DMS114 treated with DMSO at 0.1 percent for 48 hours (cell line): ENCODE results near the gene NT5DC3.
"Not testable (repeated sequence)": the region's sequence is repeated elsewhere in the genome, so short reads cannot be mapped to it uniquely, and the experiment has no call there.

ENCODE experiments used
- DNase-seq: peaks from one replicate; lab custom pipeline; 2025; ENCODE audit not compliant: unreplicated experiment; lab: John Stamatoyannopoulos, UW

Gene NT5DC3

GRCh38 chr12:103810111-103810510 lies 30.9 kb downstream of the NT5DC3 start:
- DNase-seq: no peak

- not testable (repeated sequence) for DNase-seq
Observed at GRCh38 chr12:103809639-103810038, 31.4 kb downstream of the NT5DC3 start.

- DNase-seq: no peak
Observed at GRCh38 chr12:103809154-103809553, 31.9 kb downstream of the NT5DC3 start.

GRCh38 chr12:103808239-103808880 lies 32.7 kb downstream of the NT5DC3 start:
- DNase-seq: no peak

GRCh38 chr12:103807561-103808238 lies 33.3 kb downstream of the NT5DC3 start:
- no peak for DNase-seq

- DNase-seq: no peak
Observed at GRCh38 chr12:103806803-103807202, 34.2 kb downstream of the NT5DC3 start.

GRCh38 chr12:103805655-103806360 lies 35.2 kb downstream of the NT5DC3 start:
- no peak for DNase-seq

GRCh38 chr12:103803847-103804246 lies 37.2 kb downstream of the NT5DC3 start:
- no peak for DNase-seq

GRCh38 chr12:103802586-103802886 lies 38.5 kb downstream of the NT5DC3 start:
- no peak for DNase-seq

GRCh38 chr12:103801709-103802585 lies 39.1 kb downstream of the NT5DC3 start:
- no peak for DNase-seq

- no peak for DNase-seq
Observed at GRCh38 chr12:103799857-103800771, 40.9 kb downstream of the NT5DC3 start.

- DNase-seq: no peak
Observed at GRCh38 chr12:103799504-103799856, 41.6 kb downstream of the NT5DC3 start.

GRCh38 chr12:103798586-103798985 lies 42.4 kb downstream of the NT5DC3 start:
- DNase-seq: no peak

- no peak for DNase-seq
Observed at GRCh38 chr12:103794309-103795213, 46.5 kb downstream of the NT5DC3 start.

- DNase-seq: no peak
Observed at GRCh38 chr12:103793512-103794045, 47.5 kb downstream of the NT5DC3 start.

GRCh38 chr12:103793046-103793445 lies 48.0 kb downstream of the NT5DC3 start:
- DNase-seq: no peak

- no peak for DNase-seq
Observed at GRCh38 chr12:103791350-103791920, 49.6 kb downstream of the NT5DC3 start.

GRCh38 chr12:103786201-103786600 lies 54.8 kb downstream of the NT5DC3 start:
- DNase-seq: no peak
